NCI-H526 (cell line): Measurements from ENCODE around the gene CCDC122.
A peak's percentile ranks its signal among the peaks of the same experiment; 100 is the strongest.
"Not testable (repeated sequence)": the region's sequence is repeated elsewhere in the genome, so short reads cannot be mapped to it uniquely, and the experiment has no call there.

Experiments
- DNase-seq, 2 experiments: peaks; one replicate each; lab custom pipeline; 2025; lab: John Stamatoyannopoulos, UW

CCDC122 gene

GRCh38 chr13:43877326-43877725 lies 2.2 kb downstream of the CCDC122 start:
- no peak for DNase-seq

GRCh38 chr13:43876366-43876765 lies 3.2 kb downstream of the CCDC122 start:
- no peak for DNase-seq

- peak in 1 of 2 experiments; percentile 42 for DNase-seq
These were observed 4.9 kb downstream of the CCDC122 start for GRCh38 chr13:43874504-43875092.

GRCh38 chr13:43872181-43872580 lies 7.4 kb downstream of the CCDC122 start:
- DNase-seq = no peak

GRCh38 chr13:43865892-43866291 lies 13.6 kb downstream of the CCDC122 start:
- DNase-seq = no peak

GRCh38 chr13:43864921-43865320 lies 14.6 kb downstream of the CCDC122 start:
- DNase-seq = no peak

GRCh38 chr13:43861863-43862262 lies 17.7 kb downstream of the CCDC122 start:
- DNase-seq = no peak

- no peak for DNase-seq
These were observed 26.6 kb downstream of the CCDC122 start for GRCh38 chr13:43852923-43853404.

- no peak for DNase-seq
These were observed 28.7 kb downstream of the CCDC122 start for GRCh38 chr13:43850873-43851272.

GRCh38 chr13:43848001-43848649 lies 31.4 kb downstream of the CCDC122 start:
- DNase-seq = no peak

GRCh38 chr13:43846496-43847158 lies 32.9 kb downstream of the CCDC122 start:
- no peak for DNase-seq

- no peak for DNase-seq
These were observed 40.6 kb downstream of the CCDC122 start for GRCh38 chr13:43838909-43839308.

- DNase-seq = no peak
These were observed 43.8 kb downstream of the CCDC122 start for GRCh38 chr13:43835701-43836100.

- DNase-seq = no peak
These were observed 48.5 kb downstream of the CCDC122 start for GRCh38 chr13:43831088-43831487.

GRCh38 chr13:43830497-43830881 lies 49.1 kb downstream of the CCDC122 start:
- DNase-seq = no peak

GRCh38 chr13:43824656-43825055 lies 54.9 kb downstream of the CCDC122 start:
- not testable (repeated sequence) for DNase-seq

- no peak for DNase-seq
These were observed 56.6 kb downstream of the CCDC122 start for GRCh38 chr13:43822969-43823368.

GRCh38 chr13:43816401-43816889 lies 63.1 kb downstream of the CCDC122 start:
- DNase-seq = no peak

GRCh38 chr13:43815204-43815603 lies 64.3 kb downstream of the CCDC122 start:
- no peak for DNase-seq

- no peak for DNase-seq
These were observed 70.9 kb downstream of the CCDC122 start for GRCh38 chr13:43808676-43809075.

- no peak for DNase-seq
These were observed 73.8 kb downstream of the CCDC122 start for GRCh38 chr13:43805681-43806128.

- no peak for DNase-seq
These were observed 74.5 kb downstream of the CCDC122 start for GRCh38 chr13:43805071-43805468.

- DNase-seq = peak; percentile 76 to 88
These were observed 75.0 kb downstream of the CCDC122 start for GRCh38 chr13:43804461-43805070.
